Astrocyte of the cerebellum (primary cell): ENCODE data around the gene NMT2.

Experiments used
- DNase-seq: peaks from one replicate; pipeline ENCODE4 v3.0.0-alpha.2; 2011; ENCODE audit warnings: low read depth
- H3K4me3 ChIP-seq: 2 replicates; pipeline ENCODE4 v1.5.1; 2011; ENCODE audit warnings: mild to moderate bottlenecking, low read depth, low read length, moderate library complexity
- CTCF ChIP-seq: IDR thresholded peaks from 2 replicates; pipeline ENCODE4 v1.5.1; 2012; ENCODE audit warnings: low read length, low read depth, moderate library complexity, mild to moderate bottlenecking; ENCODE audit errors: missing control alignments
- in situ Hi-C: cut with HindIII; loops from 2 replicates; pipeline ENCODE4 v1.10.0; 2017; ENCODE audit warnings: low sequenced_read_pairs

The NMT2 gene

GRCh38 chr10:15168291-15168785 lies at the start of gene NMT2:
TSS of gene NMT2 (minus strand) at chr10:15168693. CDS start at chr10:15168612, 81 bp downstream.
- H3K4me3 ChIP-seq = peak within 1 kb of the TSS; percentile 87
- peak; percentile 35 for TF ChIP-seq CTCF
- in situ Hi-C loops = no loop called here
- no peak for DNase-seq

GRCh38 chr10:15216700-15217099 lies 48.2 kb upstream of the NMT2 start:
- TF ChIP-seq CTCF = no peak
- H3K4me3 ChIP-seq = no peak overlapping the region
- DNase-seq = no peak
- in situ Hi-C loops = no loop called here

GRCh38 chr10:15214237-15214636 lies 45.7 kb upstream of the NMT2 start:
- no peak for TF ChIP-seq CTCF
- in situ Hi-C loops = no loop called here

GRCh38 chr10:15213461-15213861 lies 45.0 kb upstream of the NMT2 start:
- no peak for DNase-seq
- in situ Hi-C loops = no loop called here

More at GRCh38 chr10:15214237-15214636, 45.7 kb upstream of the NMT2 start:
- no peak for DNase-seq
- no peak overlapping the region for H3K4me3 ChIP-seq

GRCh38 chr10:15211464-15211979 lies 43.0 kb upstream of the NMT2 start:
- no peak for TF ChIP-seq CTCF
- no peak overlapping the region for H3K4me3 ChIP-seq
- DNase-seq = peak; percentile 58
- in situ Hi-C loops = no loop called here

More at GRCh38 chr10:15213461-15213861, 45.0 kb upstream of the NMT2 start:
- TF ChIP-seq CTCF = no peak
- no peak overlapping the region for H3K4me3 ChIP-seq

GRCh38 chr10:15210521-15210920 lies 42.0 kb upstream of the NMT2 start:
- in situ Hi-C loops = no loop called here

More at GRCh38 chr10:15210521-15210920, 42.0 kb upstream of the NMT2 start:
- no peak for DNase-seq
- no peak for TF ChIP-seq CTCF
- H3K4me3 ChIP-seq = no peak overlapping the region
